Suprapubic skin (tissue), 4 donors: ENCODE data around the gene SOX30. TPM values are rescaled to one million over a fixed set of nuclear protein-coding genes. Genes with fewer than 3 reads are reported as not detected.

Experiments used
- DNase-seq, 2 donors: peaks; one replicate each; pipeline ENCODE4 v3.0.0-alpha.2; 2019; ENCODE audit warnings: low spot score in 2 of 2
- H3K27ac ChIP-seq: fragments of 200-600 bp; sonication (generic); one replicate; pipeline ENCODE4 v1.5.1; 2019
- H3K27me3 ChIP-seq: fragments of 200-600 bp; sonication (generic); one replicate; pipeline ENCODE4 v1.5.1; 2019
- H3K36me3 ChIP-seq: fragments of 200-600 bp; sonication (generic); one replicate; pipeline ENCODE4 v1.5.1; 2019
- H3K4me1 ChIP-seq: fragments of 200-600 bp; sonication (generic); one replicate; pipeline ENCODE4 v1.5.1; 2019
- H3K4me3 ChIP-seq: fragments of 200-600 bp; sonication (generic); one replicate; pipeline ENCODE4 v1.5.1; 2019; ENCODE audit warnings: mild to moderate bottlenecking
- H3K9me3 ChIP-seq: fragments of 200-600 bp; sonication (generic); one replicate; pipeline ENCODE4 v1.5.1; 2019
- EP300 ChIP-seq: sonication (generic); formaldehyde crosslinking; IDR thresholded peaks from one replicate; pipeline ENCODE4 v1.6.1; 2017; ENCODE audit warnings: antibody characterized with exemption
- POLR2A ChIP-seq, 2 donors: fragments of 450-650 bp; IDR thresholded peaks; one replicate each; pipeline ENCODE4 v1.6.1; 2017; ENCODE audit warnings: antibody characterized with exemption in 2 of 2, mild to moderate bottlenecking in 2 of 2, moderate library complexity in 2 of 2
- POLR2AphosphoS5 ChIP-seq, 3 donors: sonication (generic); formaldehyde crosslinking; IDR thresholded peaks; one replicate each; pipeline ENCODE4 v1.6.1; 2017; ENCODE audit warnings: antibody characterized with exemption in 3 of 3
- WGBS: methylation state at CpG from one replicate; pipeline ENCODE4 v1.1.5; 2018; 5-methylcytosine and 5-hydroxymethylcytosine counted together
- total RNA-seq, 4 donors: library from RNA; depleted of rRNA; stranded (reverse); fragments of >200 nt; gene quantifications; one replicate each; pipeline ENCODE4 v1.1.0, GENCODE V29; 2016
- TF ChIP-seq, protein P1 (sequence below), 2 donors: fragments of 200-600 bp in 1 of 2; fragments of 450-650 bp in 1 of 2; sonication (generic) in 1 of 2; IDR thresholded peaks; one replicate each; pipeline ENCODE4 v1.5.1; 2016 to 2019; ENCODE audit warnings: antibody characterized with exemption in 2 of 2, mild to moderate bottlenecking in 1 of 2, moderate library complexity in 1 of 2

Gene SOX30
- total RNA-seq, 4 donors from 2014 or later: not detected

- no peak overlapping the region for H3K4me3 ChIP-seq
- TF ChIP-seq POLR2A (IDR thresholded peaks at IDR 0.05): no peak
- TF ChIP-seq, protein P1, sequence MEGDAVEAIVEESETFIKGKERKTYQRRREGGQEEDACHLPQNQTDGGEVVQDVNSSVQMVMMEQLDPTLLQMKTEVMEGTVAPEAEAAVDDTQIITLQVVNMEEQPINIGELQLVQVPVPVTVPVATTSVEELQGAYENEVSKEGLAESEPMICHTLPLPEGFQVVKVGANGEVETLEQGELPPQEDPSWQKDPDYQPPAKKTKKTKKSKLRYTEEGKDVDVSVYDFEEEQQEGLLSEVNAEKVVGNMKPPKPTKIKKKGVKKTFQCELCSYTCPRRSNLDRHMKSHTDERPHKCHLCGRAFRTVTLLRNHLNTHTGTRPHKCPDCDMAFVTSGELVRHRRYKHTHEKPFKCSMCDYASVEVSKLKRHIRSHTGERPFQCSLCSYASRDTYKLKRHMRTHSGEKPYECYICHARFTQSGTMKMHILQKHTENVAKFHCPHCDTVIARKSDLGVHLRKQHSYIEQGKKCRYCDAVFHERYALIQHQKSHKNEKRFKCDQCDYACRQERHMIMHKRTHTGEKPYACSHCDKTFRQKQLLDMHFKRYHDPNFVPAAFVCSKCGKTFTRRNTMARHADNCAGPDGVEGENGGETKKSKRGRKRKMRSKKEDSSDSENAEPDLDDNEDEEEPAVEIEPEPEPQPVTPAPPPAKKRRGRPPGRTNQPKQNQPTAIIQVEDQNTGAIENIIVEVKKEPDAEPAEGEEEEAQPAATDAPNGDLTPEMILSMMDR (IDR thresholded peaks at IDR 0.05): no peak
- TF ChIP-seq EP300: no peak
- TF ChIP-seq POLR2AphosphoS5 (IDR thresholded peaks at IDR 0.05): no peak
- no peaks in the 10 kb centered on the region for H3K36me3 ChIP-seq
- H3K4me1 ChIP-seq: no peaks in the 10 kb centered on the region
- H3K27me3 ChIP-seq: no peaks in the 10 kb centered on the region
- DNase-seq: no peak
- WGBS: 81% methylated on average over 12 of the region's 12 CpGs
- no peaks in the 10 kb centered on the region for H3K9me3 ChIP-seq
- H3K27ac ChIP-seq: no peak overlapping the region
Observed at GRCh38 chr5:157603333-157604190, 48.7 kb downstream of the SOX30 start.

DNA sequence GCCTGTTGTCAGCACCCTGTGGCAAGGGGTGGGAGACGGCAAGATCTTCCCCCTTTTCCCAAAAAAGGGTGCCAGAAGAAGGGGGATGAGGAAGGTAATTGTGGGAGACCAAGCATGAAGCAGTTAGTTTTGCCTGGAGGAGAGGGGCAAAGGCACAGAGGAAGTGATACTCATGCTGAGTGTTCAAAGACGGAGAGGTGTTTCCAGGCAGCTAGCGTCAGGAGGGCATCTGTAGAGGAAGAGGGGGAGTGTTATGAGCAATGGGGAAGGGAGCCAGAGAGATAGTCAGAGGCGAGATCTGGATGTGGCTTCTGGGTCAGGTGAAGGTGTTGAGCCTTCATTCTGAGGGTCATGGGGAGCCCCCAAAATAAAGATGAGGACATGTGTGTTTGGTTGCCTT lies 49.7 kb downstream of the SOX30 start:
- H3K27me3 ChIP-seq: no peaks in the 10 kb centered on the region
- 87% methylated on average over 4 of the region's 4 CpGs for WGBS

GRCh38 chr5:157600252-157600651 lies 52.0 kb downstream of the SOX30 start:
- WGBS: 90% methylated on average over 1 of the region's 1 CpG

More for the DNA sequence above, 49.7 kb downstream of the SOX30 start:
- Histone ChIP-seq H3K4me1 (no peaks in the 10 kb centered on the region), H3K27ac (no peak overlapping the region), H3K4me3 (no peak overlapping the region), H3K9me3 (no peaks in the 10 kb centered on the region), H3K36me3 (no peaks in the 10 kb centered on the region)
- no peak for DNase-seq
- no peak for TF ChIP-seq POLR2A (IDR thresholded peaks at IDR 0.05)
- TF ChIP-seq, protein P1 (IDR thresholded peaks at IDR 0.05): no peak
- no peak for TF ChIP-seq EP300
- no peak for TF ChIP-seq POLR2AphosphoS5 (IDR thresholded peaks at IDR 0.05)

DNA sequence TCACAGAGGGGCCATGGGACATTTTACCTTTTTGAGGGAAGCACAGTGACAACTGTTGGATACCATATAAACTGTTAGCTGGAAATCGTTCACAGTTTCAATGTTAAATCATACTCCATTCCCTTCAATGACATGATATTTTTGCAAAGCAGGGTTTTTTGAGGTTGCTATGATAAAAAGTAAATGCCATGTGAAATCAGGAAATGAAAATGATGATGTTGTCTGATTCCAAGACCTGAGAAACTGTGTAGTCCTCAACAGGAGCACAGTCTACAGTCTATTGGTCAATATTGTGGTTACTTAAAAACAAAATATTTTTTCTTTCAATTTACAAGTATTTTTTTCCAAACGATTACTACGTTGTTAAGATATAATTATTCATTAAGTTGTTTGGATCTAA lies 52.7 kb downstream of the SOX30 start:
- H3K9me3 ChIP-seq: no peaks in the 10 kb centered on the region
- H3K27me3 ChIP-seq: no peaks in the 10 kb centered on the region
- no peak overlapping the region for H3K4me3 ChIP-seq
- H3K4me1 ChIP-seq: no peaks in the 10 kb centered on the region
- 76% methylated on average over 3 of the region's 3 CpGs for WGBS
- no peak overlapping the region for H3K27ac ChIP-seq
- TF ChIP-seq POLR2A (IDR thresholded peaks at IDR 0.05): no peak
- TF ChIP-seq POLR2AphosphoS5 (IDR thresholded peaks at IDR 0.05): no peak
- TF ChIP-seq, protein P1 (IDR thresholded peaks at IDR 0.05): no peak
- TF ChIP-seq EP300: no peak
- DNase-seq: no peak
- no peaks in the 10 kb centered on the region for H3K36me3 ChIP-seq

More at GRCh38 chr5:157600252-157600651, 52.0 kb downstream of the SOX30 start:
- TF ChIP-seq, protein P1 (IDR thresholded peaks at IDR 0.05): no peak
- Histone ChIP-seq H3K4me1 (no peaks in the 10 kb centered on the region), H3K36me3 (no peaks in the 10 kb centered on the region), H3K27me3 (no peaks in the 10 kb centered on the region), H3K27ac (no peak overlapping the region), H3K4me3 (no peak overlapping the region), H3K9me3 (no peaks in the 10 kb centered on the region)
- no peak for DNase-seq

DNA sequence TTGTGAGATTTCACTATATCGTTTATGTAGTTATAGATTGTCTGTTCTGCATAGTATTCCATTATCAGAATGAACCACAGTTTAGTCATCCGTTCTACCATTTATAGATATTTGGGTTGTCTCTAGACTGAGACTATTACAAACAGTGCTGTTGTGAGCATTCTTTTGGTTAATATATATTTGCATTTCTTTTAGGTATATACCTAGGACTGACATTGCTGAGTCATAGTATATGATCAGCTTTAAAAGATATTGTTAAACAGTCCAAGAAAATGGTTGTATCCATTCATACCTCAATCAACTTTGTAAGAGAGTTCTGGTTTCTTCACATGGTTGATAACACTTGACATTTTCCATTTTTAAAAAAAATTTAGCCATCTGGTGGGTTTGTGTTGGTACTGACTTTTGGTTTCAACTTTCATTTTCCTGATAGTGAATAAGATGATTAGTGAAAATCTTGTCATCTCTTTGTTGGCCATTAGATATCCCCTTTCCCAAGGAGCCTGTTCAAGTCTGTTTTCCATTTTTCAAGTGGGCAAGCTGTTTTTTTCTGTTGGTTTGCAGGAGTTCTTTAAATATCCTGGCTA lies 53.8 kb downstream of the SOX30 start:
- Histone ChIP-seq H3K36me3 (no peaks in the 10 kb centered on the region), H3K4me3 (no peak overlapping the region), H3K27ac (no peak overlapping the region), H3K9me3 (no peaks in the 10 kb centered on the region), H3K27me3 (no peaks in the 10 kb centered on the region), H3K4me1 (no peaks in the 10 kb centered on the region)
- TF ChIP-seq EP300 (no peak), POLR2A (IDR thresholded peaks at IDR 0.05) (no peak), POLR2AphosphoS5 (IDR thresholded peaks at IDR 0.05) (no peak)
- TF ChIP-seq, protein P1 (IDR thresholded peaks at IDR 0.05): no peak
- WGBS: 94% methylated on average over 2 of the region's 2 CpGs
- no peak for DNase-seq
